ENCODE measurements around the gene SPDYE1. TPM values are rescaled to one million over a fixed set of nuclear protein-coding genes. Genes with fewer than 3 reads are reported as not detected.
"Not testable (repeated sequence)": the region's sequence is repeated elsewhere in the genome, so short reads cannot be mapped to it uniquely, and the experiment has no call there.

SPDYE1 gene
- total RNA-seq, 2 experiments from 2014 or later = not detected

DNA sequence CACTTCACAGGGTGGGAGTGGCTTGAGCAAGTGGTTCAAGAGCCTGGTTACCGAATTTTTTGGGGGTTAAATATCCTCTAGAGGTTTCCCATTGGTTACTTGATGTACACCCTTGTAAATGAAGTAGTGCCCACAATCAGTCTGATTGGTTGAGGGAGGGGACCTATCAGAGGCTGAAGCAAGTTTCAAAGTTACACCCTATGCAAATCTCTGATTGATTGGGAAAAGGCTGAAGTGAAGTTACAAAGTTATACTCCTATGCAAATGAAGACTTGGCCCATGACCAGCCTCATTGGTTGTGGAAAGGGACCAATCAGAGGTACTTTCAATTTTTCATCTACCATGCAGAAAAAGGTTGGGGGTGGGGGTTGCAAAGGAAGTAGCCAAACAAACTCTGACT lies 36.8 kb upstream of the SPDYE1 start:
- peaks cover 4% of the 10 kb centered on the region for H3K4me1 Mint-ChIP-seq (ENCODE audit: low read depth)
- CTCF ChIA-PET = no interaction called here
- POLR2A ChIA-PET = no interaction called here
- ATAC-seq = no peak
- H3K36me3 Mint-ChIP-seq (ENCODE audit: low read depth) = no peaks in the 10 kb centered on the region
- no peaks in the 10 kb centered on the region for H3K27me3 Mint-ChIP-seq
- intact Hi-C loops (cut with micrococcal nuclease) = no loop called here
- no peak for DNase-seq
- H3K4me3 Mint-ChIP-seq = no peak overlapping the region
- TF ChIP-seq, protein P1, sequence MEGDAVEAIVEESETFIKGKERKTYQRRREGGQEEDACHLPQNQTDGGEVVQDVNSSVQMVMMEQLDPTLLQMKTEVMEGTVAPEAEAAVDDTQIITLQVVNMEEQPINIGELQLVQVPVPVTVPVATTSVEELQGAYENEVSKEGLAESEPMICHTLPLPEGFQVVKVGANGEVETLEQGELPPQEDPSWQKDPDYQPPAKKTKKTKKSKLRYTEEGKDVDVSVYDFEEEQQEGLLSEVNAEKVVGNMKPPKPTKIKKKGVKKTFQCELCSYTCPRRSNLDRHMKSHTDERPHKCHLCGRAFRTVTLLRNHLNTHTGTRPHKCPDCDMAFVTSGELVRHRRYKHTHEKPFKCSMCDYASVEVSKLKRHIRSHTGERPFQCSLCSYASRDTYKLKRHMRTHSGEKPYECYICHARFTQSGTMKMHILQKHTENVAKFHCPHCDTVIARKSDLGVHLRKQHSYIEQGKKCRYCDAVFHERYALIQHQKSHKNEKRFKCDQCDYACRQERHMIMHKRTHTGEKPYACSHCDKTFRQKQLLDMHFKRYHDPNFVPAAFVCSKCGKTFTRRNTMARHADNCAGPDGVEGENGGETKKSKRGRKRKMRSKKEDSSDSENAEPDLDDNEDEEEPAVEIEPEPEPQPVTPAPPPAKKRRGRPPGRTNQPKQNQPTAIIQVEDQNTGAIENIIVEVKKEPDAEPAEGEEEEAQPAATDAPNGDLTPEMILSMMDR (IDR thresholded peaks at IDR 0.05) = no peak
- H3K27ac Mint-ChIP-seq = no peak overlapping the region
- no peaks in the 10 kb centered on the region for H3K9me3 Mint-ChIP-seq

DNA sequence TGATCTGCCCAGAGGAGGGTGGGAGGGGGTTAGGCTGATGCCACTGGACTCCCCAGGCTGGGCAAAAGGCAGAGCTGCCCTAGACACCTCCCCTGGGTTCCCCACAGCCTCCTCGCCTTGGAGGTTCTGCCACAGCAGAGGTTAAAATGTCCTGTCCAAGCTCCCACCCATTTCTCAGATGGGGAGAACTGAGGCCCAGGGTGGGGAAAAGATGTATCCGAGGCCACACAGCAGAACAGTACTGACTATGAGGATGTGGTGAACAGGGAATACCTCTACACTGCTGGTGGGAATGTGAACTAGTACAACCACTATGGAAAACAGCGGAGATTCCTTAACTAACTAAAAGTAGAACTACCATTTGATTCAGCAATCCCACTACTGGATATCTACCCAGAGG lies 31.3 kb upstream of the SPDYE1 start:
- ATAC-seq; DNase-seq; POLR2A ChIA-PET; H3K27ac Mint-ChIP-seq; H3K36me3 Mint-ChIP-seq (ENCODE audit: low read depth); intact Hi-C loops (cut with micrococcal nuclease); H3K27me3 Mint-ChIP-seq; H3K9me3 Mint-ChIP-seq; H3K4me1 Mint-ChIP-seq (ENCODE audit: low read depth); H3K4me3 Mint-ChIP-seq; CTCF ChIA-PET: not testable (repeated sequence)

DNA sequence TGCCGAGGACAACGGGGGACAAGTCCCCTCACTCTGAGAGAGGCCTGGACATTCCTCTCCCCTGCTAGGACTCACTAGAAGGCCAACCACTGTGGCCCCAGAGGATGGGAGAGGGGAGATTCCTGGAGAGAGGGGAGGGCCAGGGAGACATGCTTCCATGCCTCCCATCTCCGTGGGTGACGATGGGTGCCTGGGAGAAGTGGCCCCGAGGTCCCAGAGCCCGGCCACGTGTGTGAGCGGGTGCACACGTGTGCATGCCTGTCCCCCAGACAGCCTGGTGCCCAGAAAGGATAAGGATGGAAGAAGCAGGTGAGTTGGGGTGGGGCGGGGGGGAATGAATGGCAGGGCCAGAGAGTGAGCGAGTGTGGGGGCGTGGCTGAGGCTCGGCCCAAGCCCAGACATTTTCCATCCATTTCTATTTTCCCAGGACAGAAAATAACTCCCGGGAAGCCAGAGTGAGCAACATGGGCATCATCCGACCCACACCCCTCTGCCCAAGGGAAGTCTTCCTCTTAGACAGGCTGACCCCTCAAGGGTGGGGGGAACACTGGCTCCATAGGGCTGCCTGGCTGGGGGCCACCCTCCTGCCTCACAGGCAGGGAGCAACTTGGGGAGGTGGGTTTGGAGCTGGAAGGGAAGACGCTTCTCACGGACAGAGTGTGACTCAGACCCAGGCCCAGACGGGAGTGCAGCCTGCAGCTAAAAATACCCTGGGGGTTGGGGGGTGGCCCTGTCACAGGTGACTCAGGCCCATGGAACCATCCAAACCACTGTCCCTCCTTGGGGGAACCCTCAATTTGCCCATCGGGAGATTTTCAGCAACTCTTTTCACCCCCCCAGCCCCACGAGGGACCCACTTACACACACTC lies 29.3 kb upstream of the SPDYE1 start:
- POLR2A ChIA-PET; H3K27me3 Mint-ChIP-seq; H3K4me1 Mint-ChIP-seq (ENCODE audit: low read depth); intact Hi-C loops (cut with micrococcal nuclease); H3K9me3 Mint-ChIP-seq; H3K27ac Mint-ChIP-seq; H3K4me3 Mint-ChIP-seq; H3K36me3 Mint-ChIP-seq (ENCODE audit: low read depth); DNase-seq; CTCF ChIA-PET: not testable (repeated sequence)
- ATAC-seq = peak; percentile 27

DNA sequence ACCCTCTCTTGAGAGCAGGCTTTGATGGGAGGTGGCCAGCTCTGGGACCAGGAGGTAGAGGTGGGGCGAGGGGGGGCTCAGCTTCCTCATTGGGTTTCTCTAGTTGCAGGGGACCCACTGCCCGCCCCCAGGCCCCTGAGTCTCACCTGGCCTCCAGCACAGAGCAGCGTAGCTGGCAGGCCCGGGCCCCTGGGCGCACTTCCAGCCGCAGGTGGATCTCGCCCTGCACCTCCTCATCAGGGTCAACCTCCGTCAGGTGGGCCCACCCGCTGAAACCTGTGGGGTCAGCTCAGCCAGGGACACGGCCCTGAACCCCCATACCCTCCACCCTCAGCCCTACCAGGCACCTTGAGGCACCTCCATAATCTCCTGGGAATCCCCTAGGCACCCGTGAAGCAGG lies 28.1 kb upstream of the SPDYE1 start:
- POLR2A ChIA-PET; H3K9me3 Mint-ChIP-seq; H3K4me3 Mint-ChIP-seq; CTCF ChIA-PET; H3K27me3 Mint-ChIP-seq; H3K4me1 Mint-ChIP-seq (ENCODE audit: low read depth); DNase-seq; H3K36me3 Mint-ChIP-seq (ENCODE audit: low read depth); H3K27ac Mint-ChIP-seq; ATAC-seq; intact Hi-C loops (cut with micrococcal nuclease): not testable (repeated sequence)

DNA sequence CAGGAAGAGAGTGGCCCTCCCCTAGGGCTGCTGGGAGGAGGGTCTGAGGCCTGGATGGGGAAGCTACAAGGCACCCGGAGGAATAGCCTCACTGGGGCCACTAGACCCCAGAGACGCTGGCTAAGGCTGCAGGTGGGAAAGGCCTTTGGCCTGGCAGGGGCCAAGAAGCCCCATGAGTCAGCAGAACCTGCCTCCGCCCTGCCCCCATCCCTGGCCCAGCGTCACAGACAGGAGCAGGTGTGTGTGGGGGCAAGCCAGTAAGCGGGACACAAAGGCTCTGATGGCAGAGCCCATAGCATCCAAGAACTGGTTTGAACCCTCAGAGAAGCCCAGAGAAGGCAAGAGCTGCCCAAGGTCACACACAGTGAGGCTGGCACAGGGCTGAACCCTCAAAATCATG lies 27.0 kb upstream of the SPDYE1 start:
- CTCF ChIA-PET, H3K27me3 Mint-ChIP-seq: not testable (repeated sequence)

DNA sequence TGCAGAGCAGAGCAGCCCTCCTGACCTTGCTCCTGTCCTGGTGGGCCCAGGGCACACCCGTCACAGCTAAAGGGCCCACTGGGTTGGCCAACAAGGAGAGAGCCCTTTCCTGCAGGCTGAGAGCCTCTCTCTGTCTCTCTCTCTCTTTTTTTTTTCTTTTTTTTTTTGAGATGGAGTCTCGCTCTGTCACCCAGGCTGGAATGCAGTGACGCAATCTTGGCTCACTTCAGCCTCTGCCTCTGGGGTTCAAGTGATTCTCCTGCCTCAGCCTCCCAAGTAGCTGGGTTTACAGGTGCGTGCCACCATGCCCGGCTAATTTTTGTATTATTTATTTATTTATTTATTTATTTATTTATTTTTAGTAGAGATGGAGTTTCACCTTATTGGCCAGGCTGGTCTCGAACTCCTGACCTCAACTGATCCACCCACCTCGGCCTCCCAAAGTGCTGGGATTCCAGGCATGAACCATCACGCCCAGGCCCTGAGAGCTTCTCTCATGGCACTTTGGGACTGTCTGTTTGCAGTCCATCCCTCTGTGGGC lies 23.6 kb upstream of the SPDYE1 start:
- H3K4me3 Mint-ChIP-seq; H3K27ac Mint-ChIP-seq; ATAC-seq; CTCF ChIA-PET; intact Hi-C loops (cut with micrococcal nuclease); H3K4me1 Mint-ChIP-seq (ENCODE audit: low read depth); POLR2A ChIA-PET; H3K36me3 Mint-ChIP-seq (ENCODE audit: low read depth); H3K9me3 Mint-ChIP-seq; DNase-seq; H3K27me3 Mint-ChIP-seq: not testable (repeated sequence)

More for the DNA sequence above, 27.0 kb upstream of the SPDYE1 start:
- POLR2A ChIA-PET; H3K9me3 Mint-ChIP-seq; H3K36me3 Mint-ChIP-seq (ENCODE audit: low read depth); intact Hi-C loops (cut with micrococcal nuclease); DNase-seq; ATAC-seq; H3K4me1 Mint-ChIP-seq (ENCODE audit: low read depth); H3K4me3 Mint-ChIP-seq; H3K27ac Mint-ChIP-seq: not testable (repeated sequence)

DNA sequence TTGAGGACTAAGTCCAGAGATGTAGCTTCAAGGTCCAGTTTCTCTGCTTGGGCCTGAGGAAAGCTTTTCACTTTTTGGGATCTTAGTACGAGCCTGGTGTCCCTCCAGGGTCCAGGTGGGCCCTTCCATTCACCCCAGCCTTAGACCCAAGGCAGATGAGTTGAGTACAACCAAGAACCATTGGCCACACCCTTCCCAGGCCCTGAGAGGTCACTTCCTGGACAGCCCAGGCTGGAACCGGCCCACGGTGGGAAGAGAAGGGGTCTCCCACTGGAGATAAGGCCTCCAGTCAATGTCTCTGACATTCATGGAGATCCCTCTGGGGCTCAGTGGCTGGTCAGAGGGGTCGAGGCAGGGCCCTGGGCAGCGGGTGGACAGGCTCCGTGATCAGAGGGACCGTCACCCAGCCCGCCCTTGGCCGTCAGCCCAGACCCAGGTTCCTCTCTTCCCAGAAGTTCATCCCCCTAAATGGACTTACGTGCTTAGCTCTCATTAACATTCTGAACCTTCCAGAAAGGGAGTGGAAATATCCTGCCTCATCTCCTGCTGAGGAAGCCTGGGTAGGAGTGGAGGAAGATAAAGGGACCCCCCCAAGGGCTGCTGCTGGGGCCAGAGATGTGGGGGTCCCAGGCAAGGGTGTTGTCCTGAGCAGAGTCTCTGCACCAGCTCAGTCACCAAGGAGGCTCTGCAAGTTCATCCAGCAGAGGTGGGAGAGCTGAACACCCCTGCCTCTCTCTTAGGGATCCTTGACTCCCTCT lies 22.8 kb upstream of the SPDYE1 start:
- H3K4me3 Mint-ChIP-seq; POLR2A ChIA-PET; H3K36me3 Mint-ChIP-seq (ENCODE audit: low read depth); H3K9me3 Mint-ChIP-seq; DNase-seq; ATAC-seq; H3K4me1 Mint-ChIP-seq (ENCODE audit: low read depth); intact Hi-C loops (cut with micrococcal nuclease); CTCF ChIA-PET; H3K27ac Mint-ChIP-seq; H3K27me3 Mint-ChIP-seq: not testable (repeated sequence)

DNA sequence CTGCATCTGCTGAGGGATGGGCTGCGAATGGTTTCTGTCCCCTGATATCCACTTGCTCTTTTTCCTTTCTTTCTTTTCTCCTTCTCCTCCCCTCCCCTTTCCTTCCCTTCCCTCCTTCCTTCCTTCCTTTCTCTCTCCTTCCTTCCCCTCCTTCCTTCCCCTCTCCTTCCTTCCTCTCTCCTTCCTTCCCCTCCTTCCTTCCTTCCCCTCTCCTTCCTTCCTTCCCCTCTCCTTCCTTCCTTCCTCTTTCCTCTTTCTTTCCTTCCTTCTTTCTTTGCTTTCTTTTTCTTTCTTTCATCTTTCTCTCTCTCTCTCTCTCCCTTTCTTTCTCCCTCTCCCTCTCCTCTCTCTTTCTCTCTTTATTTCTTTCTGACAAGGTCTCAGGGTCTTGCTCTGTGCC lies 20.2 kb upstream of the SPDYE1 start:
- Mint-ChIP-seq H3K27me3 (no peaks in the 10 kb centered on the region), H3K4me1 (ENCODE audit: low read depth) (no peaks in the 10 kb centered on the region), H3K36me3 (ENCODE audit: low read depth) (no peaks in the 10 kb centered on the region), H3K4me3 (no peak overlapping the region), H3K9me3 (no peaks in the 10 kb centered on the region), H3K27ac (no peak overlapping the region)
- intact Hi-C loops (cut with micrococcal nuclease) = no loop called here
- ChIA-PET CTCF (no interaction called here), POLR2A (no interaction called here)
- TF ChIP-seq, protein P1 (IDR thresholded peaks at IDR 0.05) = no peak
- no peak for DNase-seq
- ATAC-seq = no peak

DNA sequence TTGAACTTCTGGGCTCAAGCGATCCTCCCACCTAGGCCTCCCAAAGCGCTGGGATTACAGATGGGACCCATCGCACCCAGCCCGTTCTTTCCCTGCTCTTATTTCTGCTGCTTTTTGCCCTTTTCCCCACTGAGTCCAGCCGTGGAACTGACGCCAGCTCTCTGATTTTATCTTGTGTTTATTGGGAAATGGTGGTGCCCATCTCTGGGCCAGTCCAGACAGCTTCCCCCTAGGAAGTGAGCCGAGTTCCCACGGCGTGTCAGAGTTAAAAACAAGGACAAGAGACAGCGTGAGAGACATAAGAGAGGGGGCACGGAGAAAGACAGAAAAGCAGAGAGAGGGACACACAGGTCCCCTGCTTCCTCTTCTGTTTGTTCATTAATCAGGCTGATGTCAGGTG lies 19.6 kb upstream of the SPDYE1 start:
- H3K4me3 Mint-ChIP-seq; POLR2A ChIA-PET; H3K4me1 Mint-ChIP-seq (ENCODE audit: low read depth); ATAC-seq; H3K27me3 Mint-ChIP-seq; DNase-seq; H3K27ac Mint-ChIP-seq; CTCF ChIA-PET; intact Hi-C loops (cut with micrococcal nuclease); H3K9me3 Mint-ChIP-seq; H3K36me3 Mint-ChIP-seq (ENCODE audit: low read depth): not testable (repeated sequence)

DNA sequence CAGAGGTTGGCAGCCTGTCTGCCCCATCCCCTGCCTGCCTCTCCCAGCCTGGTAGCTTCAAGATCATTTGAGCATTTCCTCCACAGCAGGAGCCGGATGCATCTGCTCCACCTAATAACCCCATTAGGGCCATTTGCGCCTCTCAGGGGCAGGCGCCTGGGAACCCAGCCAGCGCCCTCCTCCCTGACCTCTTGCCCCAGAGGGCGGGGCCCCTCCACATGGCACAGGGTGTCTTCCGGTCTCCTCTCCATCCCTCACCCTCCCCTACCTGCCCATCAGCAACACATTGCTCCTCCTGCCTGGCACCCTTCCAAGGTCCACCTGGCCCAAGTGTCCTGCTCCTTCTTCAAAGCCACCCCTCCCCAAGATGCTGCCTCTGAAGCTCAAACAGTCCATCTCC lies 14.8 kb upstream of the SPDYE1 start:
- H3K4me3 Mint-ChIP-seq; intact Hi-C loops (cut with micrococcal nuclease); H3K4me1 Mint-ChIP-seq (ENCODE audit: low read depth); CTCF ChIA-PET; H3K36me3 Mint-ChIP-seq (ENCODE audit: low read depth); H3K27ac Mint-ChIP-seq; H3K27me3 Mint-ChIP-seq; ATAC-seq; DNase-seq; POLR2A ChIA-PET; H3K9me3 Mint-ChIP-seq: not testable (repeated sequence)

Data from activated CD8-positive, alpha-beta T cell treated with anti-CD3 and anti-CD28 coated beads for 36 hours (primary cell).